Glutamatergic neuron (in vitro differentiated cells): Measurements from ENCODE around the gene WFDC8. TPM values are rescaled to one million over a fixed set of nuclear protein-coding genes. Genes with fewer than 3 reads are reported as not detected.

Source experiments
- DNase-seq: peaks from one replicate; pipeline ENCODE4 v3.0.0; 2022
- H3K27ac Mint-ChIP-seq: one replicate; pipeline ENCODE4 v1.8.0; 2020; ENCODE audit warnings: mild to moderate bottlenecking, mixed read lengths, inconsistent platforms; ENCODE audit not compliant: unreplicated experiment
- H3K27me3 Mint-ChIP-seq: one replicate; pipeline ENCODE4 v1.8.0; 2020; ENCODE audit warnings: mild to moderate bottlenecking, moderate library complexity, mixed read lengths, inconsistent platforms; ENCODE audit not compliant: unreplicated experiment
- H3K36me3 Mint-ChIP-seq: one replicate; pipeline ENCODE4 v1.8.0; 2020; ENCODE audit warnings: mild to moderate bottlenecking, mixed read lengths, inconsistent platforms; ENCODE audit not compliant: unreplicated experiment
- H3K4me1 Mint-ChIP-seq: one replicate; pipeline ENCODE4 v1.8.0; 2020; ENCODE audit warnings: mild to moderate bottlenecking, low read depth, mixed read lengths, inconsistent platforms; ENCODE audit not compliant: unreplicated experiment
- H3K4me3 Mint-ChIP-seq: one replicate; pipeline ENCODE4 v1.8.0; 2020; ENCODE audit warnings: mild to moderate bottlenecking, mixed read lengths, inconsistent platforms; ENCODE audit not compliant: unreplicated experiment
- H3K9me3 Mint-ChIP-seq: one replicate; pipeline ENCODE4 v1.8.0; 2020; ENCODE audit warnings: mild to moderate bottlenecking, moderate library complexity, mixed read lengths, inconsistent platforms; ENCODE audit not compliant: unreplicated experiment
- long read RNA-seq: library from polyadenylated mRNA; unstranded; transcript quantifications from one replicate; pipeline ENCODE4 v2.0.0, GENCODE V29; 2020; ENCODE audit not compliant: unreplicated experiment
- total RNA-seq: library from RNA; stranded (reverse); fragmentation: NEBNext Ultra II Directional; extraction: Animal tissue kit (Norgen Biotek cat#: 25700); gene quantifications from one replicate; pipeline ENCODE4 v1.2.1, GENCODE V29; 2021; ENCODE audit not compliant: unreplicated experiment
- TF ChIP-seq, protein P1 (sequence below): fragments of 200-600 bp; sonication (generic); IDR thresholded peaks from one replicate; pipeline ENCODE4 v1.5.0; 2021; ENCODE audit not compliant: partially characterized antibody, unreplicated experiment

The WFDC8 gene
- not detected for total RNA-seq
- long read RNA-seq = 0 reads

GRCh38 chr20:45579184-45579583 is at the start of gene WFDC8:
Gene WFDC8, minus strand, starts transcription at chr20:45579284. Its CDS starts 37 bp downstream, at chr20:45579247.
- no peak within 1 kb of the TSS for H3K4me3 Mint-ChIP-seq
- H3K27me3 Mint-ChIP-seq = no peaks in the 10 kb centered on the region
- no peak for DNase-seq
- TF ChIP-seq, protein P1, sequence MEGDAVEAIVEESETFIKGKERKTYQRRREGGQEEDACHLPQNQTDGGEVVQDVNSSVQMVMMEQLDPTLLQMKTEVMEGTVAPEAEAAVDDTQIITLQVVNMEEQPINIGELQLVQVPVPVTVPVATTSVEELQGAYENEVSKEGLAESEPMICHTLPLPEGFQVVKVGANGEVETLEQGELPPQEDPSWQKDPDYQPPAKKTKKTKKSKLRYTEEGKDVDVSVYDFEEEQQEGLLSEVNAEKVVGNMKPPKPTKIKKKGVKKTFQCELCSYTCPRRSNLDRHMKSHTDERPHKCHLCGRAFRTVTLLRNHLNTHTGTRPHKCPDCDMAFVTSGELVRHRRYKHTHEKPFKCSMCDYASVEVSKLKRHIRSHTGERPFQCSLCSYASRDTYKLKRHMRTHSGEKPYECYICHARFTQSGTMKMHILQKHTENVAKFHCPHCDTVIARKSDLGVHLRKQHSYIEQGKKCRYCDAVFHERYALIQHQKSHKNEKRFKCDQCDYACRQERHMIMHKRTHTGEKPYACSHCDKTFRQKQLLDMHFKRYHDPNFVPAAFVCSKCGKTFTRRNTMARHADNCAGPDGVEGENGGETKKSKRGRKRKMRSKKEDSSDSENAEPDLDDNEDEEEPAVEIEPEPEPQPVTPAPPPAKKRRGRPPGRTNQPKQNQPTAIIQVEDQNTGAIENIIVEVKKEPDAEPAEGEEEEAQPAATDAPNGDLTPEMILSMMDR = no peak
- peaks cover 2% of the 10 kb centered on the region for H3K9me3 Mint-ChIP-seq
- H3K27ac Mint-ChIP-seq = no peak within 1 kb of the TSS
- H3K36me3 Mint-ChIP-seq = no peaks in the 10 kb centered on the region
- no peaks in the 10 kb centered on the region for H3K4me1 Mint-ChIP-seq

- Mint-ChIP-seq H3K27me3 (peaks cover 3% of the 10 kb centered on the region), H3K4me1 (no peaks in the 10 kb centered on the region), H3K4me3 (no peak overlapping the region), H3K36me3 (no peaks in the 10 kb centered on the region), H3K9me3 (no peaks in the 10 kb centered on the region), H3K27ac (no peak overlapping the region)
- DNase-seq = no peak
- TF ChIP-seq, protein P1 = no peak
Measured at GRCh38 chr20:45626540-45626939, 47.5 kb upstream of the WFDC8 start.

DNA sequence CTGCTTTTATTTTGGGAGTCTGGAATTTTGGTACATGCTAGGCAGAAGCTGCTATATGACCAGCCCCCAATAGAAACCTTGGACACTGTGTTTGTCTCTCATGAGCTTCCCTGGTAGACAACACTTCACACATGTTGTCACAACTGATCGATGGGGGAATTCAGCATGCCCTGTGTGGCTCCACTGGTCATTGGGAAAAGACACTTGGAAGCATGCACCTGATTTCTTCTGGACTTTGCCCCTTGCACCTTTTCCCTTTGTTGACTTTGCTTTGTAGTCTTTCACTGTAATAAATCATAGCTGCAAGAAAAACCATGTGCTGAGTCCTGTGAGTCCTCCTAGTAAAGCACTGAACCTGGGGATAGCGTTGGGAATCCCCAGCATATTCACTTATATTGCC is 42.5 kb upstream of the WFDC8 start:
- no peaks in the 10 kb centered on the region for H3K27me3 Mint-ChIP-seq
- TF ChIP-seq, protein P1 = no peak
- H3K4me1 Mint-ChIP-seq = no peaks in the 10 kb centered on the region
- H3K9me3 Mint-ChIP-seq = no peaks in the 10 kb centered on the region
- H3K4me3 Mint-ChIP-seq = no peak overlapping the region
- DNase-seq = no peak
- H3K36me3 Mint-ChIP-seq = no peaks in the 10 kb centered on the region
- no peak overlapping the region for H3K27ac Mint-ChIP-seq

DNA sequence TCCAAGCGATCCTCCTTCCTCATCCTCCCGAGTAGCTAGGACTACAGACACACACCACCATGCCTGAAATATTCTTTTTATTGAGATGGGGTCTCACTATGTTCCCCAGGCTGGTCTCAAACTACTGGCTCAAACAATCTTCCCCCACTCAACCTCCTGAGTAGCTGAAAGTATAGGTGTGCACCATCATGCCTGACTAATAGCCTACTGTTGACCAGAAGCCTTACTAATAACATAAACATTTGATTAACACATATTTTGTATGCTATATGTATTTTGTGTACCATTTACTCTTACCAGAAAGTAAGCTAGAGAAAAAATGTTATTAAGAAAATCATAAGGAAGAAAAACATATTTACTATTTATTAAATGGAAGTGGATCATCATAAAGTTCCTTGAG is 38.5 kb upstream of the WFDC8 start:
- TF ChIP-seq, protein P1 = no peak
- Mint-ChIP-seq H3K4me3 (no peak overlapping the region), H3K9me3 (no peaks in the 10 kb centered on the region), H3K4me1 (no peaks in the 10 kb centered on the region), H3K36me3 (no peaks in the 10 kb centered on the region), H3K27ac (no peak overlapping the region), H3K27me3 (no peaks in the 10 kb centered on the region)
- DNase-seq = no peak

- Mint-ChIP-seq H3K4me1 (no peaks in the 10 kb centered on the region), H3K4me3 (no peak overlapping the region), H3K27me3 (no peaks in the 10 kb centered on the region), H3K36me3 (peaks cover 5% of the 10 kb centered on the region), H3K27ac (no peak overlapping the region), H3K9me3 (peaks cover 5% of the 10 kb centered on the region)
- DNase-seq = no peak
- TF ChIP-seq, protein P1 = no peak
Measured at GRCh38 chr20:45612314-45612713, 33.2 kb upstream of the WFDC8 start.
